ENCODE measurements around the gene NPAS2. TPM values are rescaled to one million over a fixed set of nuclear protein-coding genes. Genes with fewer than 3 reads are reported as not detected.

The NPAS2 gene
- total RNA-seq, 2 donors from 2014 or later: 3.9 to 11.4 TPM

DNA sequence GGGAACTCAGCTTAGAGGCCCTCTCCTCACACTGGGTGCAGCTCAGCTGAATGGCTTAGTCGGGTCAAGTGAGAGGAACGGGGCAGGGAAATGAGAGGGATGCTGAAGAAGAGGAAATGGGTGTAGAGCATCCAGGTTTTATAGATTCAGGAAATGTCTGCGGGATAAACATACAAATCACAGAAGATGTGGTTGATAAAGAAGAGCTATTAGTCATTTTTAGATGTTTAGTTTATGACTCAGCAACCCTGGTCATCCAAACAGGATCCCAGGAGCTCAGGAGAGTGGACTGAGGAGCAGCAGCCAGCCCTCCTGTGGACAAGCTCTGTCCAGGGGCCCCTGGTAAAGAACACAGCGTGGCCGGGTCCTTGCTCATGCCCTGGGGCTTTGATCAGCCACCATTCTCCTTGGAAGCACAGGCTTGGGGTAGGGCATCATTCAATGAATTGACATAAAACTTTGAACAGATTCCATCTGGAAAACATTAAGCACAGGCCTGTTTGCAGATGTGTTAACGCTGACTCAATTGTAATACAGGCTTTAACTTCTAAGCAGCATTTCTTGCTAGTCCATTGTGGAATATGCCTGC, 83.0 kb downstream of the NPAS2 start:
- ATAC-seq (replicated peaks): peak; percentile 32
- H3K9me3 Mint-ChIP-seq: no peaks in the 10 kb centered on the region
- peak overlapping the region; percentile 13 for H3K27ac Mint-ChIP-seq
- H3K36me3 Mint-ChIP-seq (ENCODE audit: low read depth): no peaks in the 10 kb centered on the region
- H3K27me3 Mint-ChIP-seq: no peaks in the 10 kb centered on the region
- no peak overlapping the region for H3K4me3 Mint-ChIP-seq
- no peaks in the 10 kb centered on the region for H3K4me1 Mint-ChIP-seq

GRCh38 chr2:100903534-100904258, 83.8 kb downstream of the NPAS2 start:
- H3K4me3 Mint-ChIP-seq: no peak overlapping the region
- no peak overlapping the region for H3K27ac Mint-ChIP-seq
- H3K9me3 Mint-ChIP-seq: no peaks in the 10 kb centered on the region
- H3K27me3 Mint-ChIP-seq: no peaks in the 10 kb centered on the region
- ATAC-seq (replicated peaks): no peak
- H3K36me3 Mint-ChIP-seq (ENCODE audit: low read depth): no peaks in the 10 kb centered on the region
- no peaks in the 10 kb centered on the region for H3K4me1 Mint-ChIP-seq

DNA sequence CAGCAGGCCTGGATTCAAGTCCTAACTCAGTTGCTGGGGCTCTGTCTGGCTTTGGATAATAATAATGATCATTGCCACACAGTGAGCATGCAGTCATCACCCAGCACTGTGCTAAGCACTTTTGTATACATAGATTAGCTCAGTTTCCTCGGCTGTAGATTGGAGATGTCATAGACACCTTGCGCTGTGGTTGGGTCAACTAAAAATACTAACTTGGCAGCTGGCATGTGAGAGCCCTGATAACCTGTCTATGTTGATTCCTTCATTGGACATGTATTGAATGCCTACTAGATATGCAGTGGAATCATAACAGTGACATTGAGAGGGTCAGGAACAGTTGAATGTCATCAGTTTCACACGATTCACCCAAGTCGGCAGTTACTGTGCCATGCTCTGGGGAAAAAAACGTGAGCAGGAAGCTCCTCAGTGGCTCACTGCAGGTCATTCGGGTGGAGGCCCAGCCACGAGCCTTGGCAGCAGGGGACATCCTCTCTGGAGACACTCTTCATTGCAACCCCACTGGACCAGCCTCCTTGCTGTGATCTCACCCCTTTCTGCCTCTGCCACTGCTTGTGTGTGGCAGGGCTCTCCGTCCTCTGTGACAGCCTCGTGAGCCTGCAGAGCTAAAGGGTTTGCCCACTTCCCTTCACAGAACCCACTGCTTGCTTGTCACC, 85.3 kb downstream of the NPAS2 start:
- H3K27me3 Mint-ChIP-seq: no peaks in the 10 kb centered on the region
- H3K4me3 Mint-ChIP-seq: no peak overlapping the region
- no peaks in the 10 kb centered on the region for H3K9me3 Mint-ChIP-seq
- H3K36me3 Mint-ChIP-seq (ENCODE audit: low read depth): no peaks in the 10 kb centered on the region
- ATAC-seq (replicated peaks): no peak
- no peaks in the 10 kb centered on the region for H3K4me1 Mint-ChIP-seq
- H3K27ac Mint-ChIP-seq: no peak overlapping the region

DNA sequence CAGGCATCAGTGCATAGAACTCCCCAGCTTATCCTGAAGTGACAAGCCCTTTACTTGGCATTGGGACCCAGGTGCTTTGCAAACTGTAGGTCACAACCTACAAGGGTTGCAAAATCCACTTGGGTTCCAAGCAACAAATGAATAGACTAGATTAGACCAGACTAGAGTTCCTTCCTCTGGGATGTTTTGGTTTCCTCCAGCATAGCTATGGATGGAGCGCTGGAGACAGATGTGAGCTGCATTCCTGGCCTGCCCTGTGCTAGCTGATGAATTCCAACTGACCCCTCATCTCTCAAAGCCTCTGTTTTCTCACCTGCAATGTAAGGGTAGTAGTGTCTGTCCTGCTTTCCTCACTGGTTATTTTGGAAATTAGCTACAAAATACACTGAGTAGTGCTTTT, 86.2 kb downstream of the NPAS2 start:
- Mint-ChIP-seq H3K27ac (no peak overlapping the region), H3K4me1 (no peaks in the 10 kb centered on the region), H3K36me3 (ENCODE audit: low read depth) (no peaks in the 10 kb centered on the region), H3K9me3 (no peaks in the 10 kb centered on the region), H3K27me3 (no peaks in the 10 kb centered on the region), H3K4me3 (no peak overlapping the region)
- ATAC-seq (replicated peaks): no peak

DNA sequence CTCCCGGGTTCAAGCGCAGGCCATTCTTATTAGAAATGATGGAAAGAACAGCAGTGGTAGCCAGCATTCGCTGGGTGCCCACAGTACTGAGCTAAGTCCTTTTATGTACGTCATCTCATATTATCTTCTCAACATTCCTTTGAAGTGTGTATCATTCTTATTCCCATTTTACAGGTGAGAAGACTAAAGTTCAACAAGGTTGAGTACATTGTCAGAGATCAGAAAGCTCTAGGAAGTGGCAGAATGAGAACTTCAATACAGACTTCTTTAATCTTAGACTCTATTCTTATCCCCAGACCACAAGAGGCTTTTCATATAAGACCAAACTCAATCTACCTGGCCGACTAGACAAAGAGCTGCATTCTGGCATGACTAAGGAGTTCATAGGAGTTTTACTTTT, 86.7 kb downstream of the NPAS2 start:
- Mint-ChIP-seq H3K27me3 (no peaks in the 10 kb centered on the region), H3K4me1 (no peaks in the 10 kb centered on the region), H3K36me3 (ENCODE audit: low read depth) (no peaks in the 10 kb centered on the region), H3K27ac (no peak overlapping the region), H3K4me3 (no peak overlapping the region), H3K9me3 (no peaks in the 10 kb centered on the region)
- ATAC-seq (replicated peaks): no peak

DNA sequence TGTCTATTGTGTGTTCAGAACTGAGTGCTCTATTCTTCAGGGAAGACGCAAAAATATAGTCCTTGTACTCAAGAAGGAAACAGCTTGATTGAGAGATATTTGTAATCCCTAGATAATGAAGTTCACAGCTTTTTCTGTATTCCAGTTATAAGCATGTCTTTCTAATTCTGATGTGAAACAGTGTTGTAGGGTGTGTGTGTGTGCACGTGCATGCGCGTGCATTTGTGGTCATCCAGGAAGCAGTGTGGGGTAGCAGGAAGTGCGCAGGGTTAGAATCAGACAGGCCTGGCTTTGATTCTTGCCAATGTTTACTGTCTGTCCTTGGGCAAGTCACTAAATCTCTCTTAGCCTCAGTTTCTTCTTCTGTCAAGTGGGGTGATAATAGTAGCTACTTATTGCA, 87.9 kb downstream of the NPAS2 start:
- no peaks in the 10 kb centered on the region for H3K9me3 Mint-ChIP-seq
- H3K4me3 Mint-ChIP-seq: no peak overlapping the region
- H3K27me3 Mint-ChIP-seq: no peaks in the 10 kb centered on the region
- H3K27ac Mint-ChIP-seq: no peak overlapping the region
- ATAC-seq (replicated peaks): no peak
- no peaks in the 10 kb centered on the region for H3K4me1 Mint-ChIP-seq
- no peaks in the 10 kb centered on the region for H3K36me3 Mint-ChIP-seq (ENCODE audit: low read depth)

- H3K36me3 Mint-ChIP-seq (ENCODE audit: low read depth): no peaks in the 10 kb centered on the region
These were observed 89.7 kb downstream of the NPAS2 start for GRCh38 chr2:100909534-100910081.

GRCh38 chr2:100910111-100910510, 90.2 kb downstream of the NPAS2 start:
- H3K4me1 Mint-ChIP-seq: no peaks in the 10 kb centered on the region
- no peak overlapping the region for H3K4me3 Mint-ChIP-seq
- H3K27ac Mint-ChIP-seq: no peak overlapping the region
- H3K36me3 Mint-ChIP-seq (ENCODE audit: low read depth): no peaks in the 10 kb centered on the region
- no peaks in the 10 kb centered on the region for H3K9me3 Mint-ChIP-seq
- no peak for ATAC-seq (replicated peaks)
- H3K27me3 Mint-ChIP-seq: no peaks in the 10 kb centered on the region

More at GRCh38 chr2:100909534-100910081, 89.7 kb downstream of the NPAS2 start:
- H3K9me3 Mint-ChIP-seq: no peaks in the 10 kb centered on the region
- no peaks in the 10 kb centered on the region for H3K27me3 Mint-ChIP-seq
- H3K4me3 Mint-ChIP-seq: no peak overlapping the region
- H3K4me1 Mint-ChIP-seq: no peaks in the 10 kb centered on the region
- ATAC-seq (replicated peaks): no peak
- H3K27ac Mint-ChIP-seq: no peak overlapping the region

DNA sequence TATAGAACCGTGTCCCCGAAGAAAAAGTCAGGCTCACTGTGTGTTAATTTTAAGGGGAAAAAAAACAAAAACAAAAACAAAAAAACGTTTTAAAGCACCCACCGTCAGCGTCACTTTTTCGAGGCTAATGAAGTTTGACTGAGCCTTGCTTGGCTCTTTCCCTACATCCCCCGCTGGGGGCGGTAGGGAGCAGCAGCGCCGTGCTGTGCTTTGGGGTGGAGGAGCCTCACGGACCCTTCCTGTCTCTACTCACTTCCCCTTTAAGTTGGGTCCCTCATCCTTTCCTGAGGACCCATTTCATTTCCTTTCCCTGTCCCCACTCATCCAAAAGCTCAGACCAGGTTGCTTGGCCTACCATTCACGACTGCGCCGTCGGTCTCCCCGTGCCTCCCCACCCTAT, 99.4 kb downstream of the NPAS2 start:
- Mint-ChIP-seq H3K4me1 (peaks cover 3% of the 10 kb centered on the region), H3K27me3 (no peaks in the 10 kb centered on the region), H3K4me3 (no peak overlapping the region), H3K27ac (no peak overlapping the region), H3K9me3 (no peaks in the 10 kb centered on the region), H3K36me3 (ENCODE audit: low read depth) (no peaks in the 10 kb centered on the region)
- ATAC-seq (replicated peaks): no peak

GRCh38 chr2:100921685-100922161, 101.8 kb downstream of the NPAS2 start:
- Mint-ChIP-seq H3K36me3 (ENCODE audit: low read depth) (no peaks in the 10 kb centered on the region), H3K27ac (no peak overlapping the region), H3K9me3 (no peaks in the 10 kb centered on the region), H3K27me3 (no peaks in the 10 kb centered on the region), H3K4me3 (no peak overlapping the region), H3K4me1 (peaks cover 6% of the 10 kb centered on the region)
- ATAC-seq (replicated peaks): no peak

GRCh38 chr2:100923461-100924060, 103.6 kb downstream of the NPAS2 start:
- H3K27ac Mint-ChIP-seq: peak overlapping the region; percentile 87
- peaks cover 6% of the 10 kb centered on the region for H3K4me1 Mint-ChIP-seq
- no peaks in the 10 kb centered on the region for H3K9me3 Mint-ChIP-seq
- no peak for ATAC-seq (replicated peaks)
- no peaks in the 10 kb centered on the region for H3K27me3 Mint-ChIP-seq
- H3K4me3 Mint-ChIP-seq: peak overlapping the region; percentile 85
- H3K36me3 Mint-ChIP-seq (ENCODE audit: low read depth): no peaks in the 10 kb centered on the region

DNA sequence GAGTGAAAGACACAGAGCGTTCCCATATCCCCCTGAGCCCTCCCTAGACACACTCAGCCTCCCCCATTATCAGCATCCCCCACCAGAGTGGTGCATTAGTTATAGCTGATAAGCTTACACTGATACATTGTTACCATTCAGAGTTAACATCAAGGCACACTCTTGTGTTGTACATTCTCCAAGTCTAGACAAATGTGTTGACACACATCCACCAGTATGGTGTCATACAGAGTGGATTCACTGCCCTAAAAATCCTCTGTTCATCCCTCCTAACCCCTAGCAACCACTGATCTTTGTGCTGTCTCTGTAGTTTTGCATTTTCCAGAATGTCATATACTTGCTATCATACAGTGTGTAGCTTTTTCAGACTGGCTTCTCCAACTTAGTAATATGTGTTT, 104.2 kb downstream of the NPAS2 start:
- no peak for ATAC-seq (replicated peaks)
- no peaks in the 10 kb centered on the region for H3K9me3 Mint-ChIP-seq
- no peaks in the 10 kb centered on the region for H3K27me3 Mint-ChIP-seq
- peak overlapping the region; percentile 85 for H3K4me3 Mint-ChIP-seq
- H3K36me3 Mint-ChIP-seq (ENCODE audit: low read depth): no peaks in the 10 kb centered on the region
- H3K4me1 Mint-ChIP-seq: peaks cover 6% of the 10 kb centered on the region
- H3K27ac Mint-ChIP-seq: peak overlapping the region; percentile 87

- H3K27ac Mint-ChIP-seq: peak overlapping the region; percentile 87
- H3K27me3 Mint-ChIP-seq: no peaks in the 10 kb centered on the region
- no peaks in the 10 kb centered on the region for H3K9me3 Mint-ChIP-seq
- peak overlapping the region; percentile 85 for H3K4me3 Mint-ChIP-seq
- no peaks in the 10 kb centered on the region for H3K36me3 Mint-ChIP-seq (ENCODE audit: low read depth)
- ATAC-seq (replicated peaks): peak; percentile 96
- H3K4me1 Mint-ChIP-seq: peaks cover 6% of the 10 kb centered on the region
These were observed 104.8 kb downstream of the NPAS2 start for GRCh38 chr2:100924520-100925451.

- no peaks in the 10 kb centered on the region for H3K27me3 Mint-ChIP-seq
- no peak overlapping the region for H3K4me3 Mint-ChIP-seq
- H3K36me3 Mint-ChIP-seq (ENCODE audit: low read depth): no peaks in the 10 kb centered on the region
- H3K27ac Mint-ChIP-seq: no peak overlapping the region
- ATAC-seq (replicated peaks): no peak
- peaks cover 6% of the 10 kb centered on the region for H3K4me1 Mint-ChIP-seq
- H3K9me3 Mint-ChIP-seq: no peaks in the 10 kb centered on the region
These were observed 108.3 kb downstream of the NPAS2 start for GRCh38 chr2:100928235-100928634.

All from activated T-helper 17 cell treated with anti-CD3 and anti-CD28 coated beads, Interleukin-2, amount 50 U/mL, for 72 hours (primary cell).